ENCODE measurements around the gene ZNF485.

Gene ZNF485

GRCh38 chr10:43594944-43595589 lies 11.2 kb upstream of the ZNF485 start:
- TF ChIP-seq GATA3 (IDR thresholded peaks at IDR 0.05; ENCODE audit: low read depth, low read length) (no peak), GATA2 (IDR thresholded peaks at IDR 0.05; ENCODE audit: low read depth, low read length) (no peak)

GRCh38 chr10:43595739-43596298 lies 10.4 kb upstream of the ZNF485 start:
- TF ChIP-seq GATA2 (IDR thresholded peaks at IDR 0.05; ENCODE audit: low read depth, low read length) = no peak

GRCh38 chr10:43596546-43596945 lies 9.7 kb upstream of the ZNF485 start:
- TF ChIP-seq GATA2 (IDR thresholded peaks at IDR 0.05; ENCODE audit: low read depth, low read length) (no peak), GATA3 (IDR thresholded peaks at IDR 0.05; ENCODE audit: low read depth, low read length) (no peak)

- TF ChIP-seq GATA2 (IDR thresholded peaks at IDR 0.05; ENCODE audit: low read depth, low read length) (no peak), GATA3 (IDR thresholded peaks at IDR 0.05; ENCODE audit: low read depth, low read length) (no peak)
Measured at GRCh38 chr10:43598446-43598845, 7.8 kb upstream of the ZNF485 start.

- no peak for TF ChIP-seq GATA2 (IDR thresholded peaks at IDR 0.05; ENCODE audit: low read depth, low read length)
- TF ChIP-seq GATA3 (IDR thresholded peaks at IDR 0.05; ENCODE audit: low read depth, low read length) = no peak
Measured at GRCh38 chr10:43599333-43599732, 6.9 kb upstream of the ZNF485 start.

- no peak for TF ChIP-seq GATA3 (IDR thresholded peaks at IDR 0.05; ENCODE audit: low read depth, low read length)
- no peak for TF ChIP-seq GATA2 (IDR thresholded peaks at IDR 0.05; ENCODE audit: low read depth, low read length)
Measured at GRCh38 chr10:43605850-43606322, 352 bp upstream of the ZNF485 start.

GRCh38 chr10:43607199-43607573 lies 948 bp downstream of the ZNF485 start:
- TF ChIP-seq GATA3 (IDR thresholded peaks at IDR 0.05; ENCODE audit: low read depth, low read length) = no peak
- no peak for TF ChIP-seq GATA2 (IDR thresholded peaks at IDR 0.05; ENCODE audit: low read depth, low read length)

- TF ChIP-seq GATA3 (IDR thresholded peaks at IDR 0.05; ENCODE audit: low read depth, low read length) (no peak), GATA2 (IDR thresholded peaks at IDR 0.05; ENCODE audit: low read depth, low read length) (no peak)
Measured at GRCh38 chr10:43610636-43611035, 4.4 kb downstream of the ZNF485 start.

- no peak for TF ChIP-seq GATA3 (IDR thresholded peaks at IDR 0.05; ENCODE audit: low read depth, low read length)
- TF ChIP-seq GATA2 (IDR thresholded peaks at IDR 0.05; ENCODE audit: low read depth, low read length) = no peak
Measured at GRCh38 chr10:43616697-43617370, 10.6 kb downstream of the ZNF485 start.

GRCh38 chr10:43619368-43619767 lies 13.1 kb downstream of the ZNF485 start:
- no peak for TF ChIP-seq GATA3 (IDR thresholded peaks at IDR 0.05; ENCODE audit: low read depth, low read length)
- TF ChIP-seq GATA2 (IDR thresholded peaks at IDR 0.05; ENCODE audit: low read depth, low read length) = no peak

- no peak for TF ChIP-seq GATA3 (IDR thresholded peaks at IDR 0.05; ENCODE audit: low read depth, low read length)
- TF ChIP-seq GATA2 (IDR thresholded peaks at IDR 0.05; ENCODE audit: low read depth, low read length) = no peak
Measured at GRCh38 chr10:43622038-43622437, 15.8 kb downstream of the ZNF485 start.

- no peak for TF ChIP-seq GATA3 (IDR thresholded peaks at IDR 0.05; ENCODE audit: low read depth, low read length)
- no peak for TF ChIP-seq GATA2 (IDR thresholded peaks at IDR 0.05; ENCODE audit: low read depth, low read length)
Measured at GRCh38 chr10:43623351-43623750, 17.1 kb downstream of the ZNF485 start.

- TF ChIP-seq GATA3 (IDR thresholded peaks at IDR 0.05; ENCODE audit: low read depth, low read length) (no peak), GATA2 (IDR thresholded peaks at IDR 0.05; ENCODE audit: low read depth, low read length) (no peak)
Measured at GRCh38 chr10:43627942-43628341, 21.7 kb downstream of the ZNF485 start.

- TF ChIP-seq GATA2 (IDR thresholded peaks at IDR 0.05; ENCODE audit: low read depth, low read length) (no peak), GATA3 (IDR thresholded peaks at IDR 0.05; ENCODE audit: low read depth, low read length) (no peak)
Measured at GRCh38 chr10:43628956-43629355, 22.7 kb downstream of the ZNF485 start.

GRCh38 chr10:43640603-43641002 lies 34.4 kb downstream of the ZNF485 start:
- no peak for TF ChIP-seq GATA3 (IDR thresholded peaks at IDR 0.05; ENCODE audit: low read depth, low read length)
- no peak for TF ChIP-seq GATA2 (IDR thresholded peaks at IDR 0.05; ENCODE audit: low read depth, low read length)
